GM19025 (cell line): ENCODE data around the gene ARFGAP2.

Experiments
- ATAC-seq: cut with Tn5 transposase; IDR thresholded peaks from one replicate; pipeline ENCODE4 v1.9.1; 2021; ENCODE audit warnings: mild to moderate bottlenecking, low read depth, moderate library complexity; ENCODE audit not compliant: unreplicated experiment

ARFGAP2 gene

GRCh38 chr11:47152126-47152952, 24.3 kb downstream of the ARFGAP2 start:
- no peak for ATAC-seq

DNA sequence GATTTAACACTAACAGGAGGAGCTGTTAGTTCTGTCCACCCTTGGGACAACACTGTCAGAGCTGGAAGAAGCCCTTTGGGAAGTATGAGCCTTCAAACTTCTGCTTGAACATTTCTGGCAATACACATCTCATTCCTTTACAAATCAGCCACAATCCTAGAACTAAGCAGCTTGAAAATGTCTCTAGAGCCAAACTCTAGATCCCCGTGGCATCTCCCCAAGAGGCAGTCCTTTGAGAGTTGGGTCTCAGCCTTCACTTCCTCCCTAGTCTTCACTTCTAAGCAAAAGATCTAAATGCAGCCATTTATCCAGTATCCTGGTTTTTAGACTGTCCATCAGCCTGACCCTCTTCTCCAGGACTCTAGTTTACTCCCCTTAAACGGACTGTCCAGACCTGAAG, 26.9 kb downstream of the ARFGAP2 start:
- no peak for ATAC-seq

- ATAC-seq, result no peak
Measured at GRCh38 chr11:47148903-47149531, 27.7 kb downstream of the ARFGAP2 start.

GRCh38 chr11:47148270-47148669, 28.4 kb downstream of the ARFGAP2 start:
- ATAC-seq, result no peak

DNA sequence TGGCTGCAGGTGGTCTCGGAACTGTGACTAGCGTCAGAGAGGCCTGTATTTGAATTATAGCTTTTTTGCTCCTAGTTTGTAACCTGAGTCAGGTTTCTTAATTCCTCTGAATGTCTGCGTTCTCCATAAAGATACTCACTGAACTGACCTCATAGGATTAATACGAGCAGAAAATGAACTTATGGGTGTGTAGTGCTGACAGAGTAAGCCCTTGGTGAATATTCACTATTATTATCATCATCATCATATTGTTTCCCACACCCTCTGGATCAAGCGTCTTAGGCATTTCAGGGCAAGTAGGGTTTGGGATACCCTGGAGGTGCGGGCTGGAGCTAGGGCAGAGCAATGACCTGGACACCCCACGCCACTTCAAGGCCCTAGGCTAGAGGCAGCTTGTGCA, 29.0 kb downstream of the ARFGAP2 start:
- no peak for ATAC-seq

- no peak for ATAC-seq
Measured at GRCh38 chr11:47147250-47147649, 29.4 kb downstream of the ARFGAP2 start.

DNA sequence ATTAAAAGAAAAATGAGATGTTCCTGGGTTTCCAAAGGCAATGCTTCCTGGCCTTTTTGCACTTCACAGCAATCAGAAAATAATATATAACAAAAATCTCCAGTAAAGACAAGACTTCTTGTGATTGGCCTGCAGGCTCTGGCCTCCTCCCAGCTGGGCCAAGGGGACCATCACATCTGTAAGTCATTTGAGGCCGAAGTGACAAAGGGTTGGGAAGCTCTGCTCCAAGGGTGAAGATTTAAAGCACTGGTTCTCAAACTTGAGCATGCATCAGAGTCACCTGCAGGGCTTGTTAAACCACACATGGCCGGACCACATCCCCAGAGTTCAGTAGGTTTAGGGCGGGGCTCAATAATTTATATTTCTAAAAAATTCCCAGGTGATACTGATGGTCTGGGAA, 32.1 kb downstream of the ARFGAP2 start:
- no peak for ATAC-seq

DNA sequence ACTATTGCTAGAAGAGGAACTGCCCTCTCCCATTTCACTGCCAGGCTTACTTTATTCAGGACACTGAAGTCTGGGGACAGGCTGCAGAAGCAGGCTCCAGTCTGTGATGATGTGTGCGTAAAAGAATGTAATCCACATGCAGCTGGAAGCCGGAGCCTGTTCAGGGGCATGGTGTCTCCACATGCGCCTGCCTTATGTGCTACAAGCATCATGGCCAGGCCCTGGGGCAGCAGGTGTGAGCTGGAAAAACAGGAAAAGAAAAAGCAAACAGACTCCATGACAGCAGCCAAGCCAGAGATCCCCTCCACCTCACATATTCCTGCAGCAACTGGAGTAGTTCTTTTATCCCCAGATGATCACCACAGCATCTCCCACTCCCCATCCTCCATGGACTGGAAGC, 33.4 kb downstream of the ARFGAP2 start:
- no peak for ATAC-seq

DNA sequence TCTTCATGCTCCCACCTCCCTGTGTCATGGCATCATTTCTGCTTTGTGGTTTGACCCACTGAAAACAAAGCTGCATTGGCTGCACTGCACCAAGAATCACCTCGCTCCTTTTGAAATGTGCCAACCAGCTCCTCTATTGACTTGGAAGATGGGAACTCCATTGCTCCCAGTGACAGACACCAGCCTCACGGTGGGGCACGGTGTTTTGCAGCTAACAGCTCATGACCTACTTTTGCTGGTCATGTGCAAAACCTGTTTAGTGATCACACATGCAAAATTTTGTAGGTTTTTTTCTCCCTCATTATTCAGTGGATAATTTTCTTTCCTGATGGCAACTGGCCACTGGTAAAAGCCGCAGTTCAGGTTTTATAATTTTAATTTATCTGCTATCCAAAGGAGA, 36.8 kb downstream of the ARFGAP2 start:
- ATAC-seq, result no peak

GRCh38 chr11:47137476-47137875, 39.2 kb downstream of the ARFGAP2 start:
- no peak for ATAC-seq

GRCh38 chr11:47136921-47137320, 39.8 kb downstream of the ARFGAP2 start:
- ATAC-seq, result no peak

DNA sequence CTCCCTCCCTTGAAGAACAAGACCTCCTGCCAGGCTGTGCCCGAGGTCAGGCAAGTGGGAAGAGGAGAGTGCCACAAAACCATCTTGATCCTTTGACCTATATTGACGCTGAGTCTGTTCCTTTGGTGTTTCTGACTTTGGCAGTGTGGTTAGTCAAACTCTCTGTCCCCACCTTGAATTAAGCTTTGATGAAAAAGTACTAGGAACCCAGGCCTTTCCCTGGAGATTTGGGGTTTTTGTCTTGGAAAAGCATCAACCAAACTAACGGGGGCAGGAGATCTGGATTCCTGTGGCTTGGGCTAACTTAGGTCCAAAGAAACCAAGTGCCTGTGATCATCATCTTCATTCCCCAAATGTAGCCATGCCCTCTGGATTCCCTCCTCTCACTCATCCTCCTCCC, 40.4 kb downstream of the ARFGAP2 start:
- no peak for ATAC-seq

DNA sequence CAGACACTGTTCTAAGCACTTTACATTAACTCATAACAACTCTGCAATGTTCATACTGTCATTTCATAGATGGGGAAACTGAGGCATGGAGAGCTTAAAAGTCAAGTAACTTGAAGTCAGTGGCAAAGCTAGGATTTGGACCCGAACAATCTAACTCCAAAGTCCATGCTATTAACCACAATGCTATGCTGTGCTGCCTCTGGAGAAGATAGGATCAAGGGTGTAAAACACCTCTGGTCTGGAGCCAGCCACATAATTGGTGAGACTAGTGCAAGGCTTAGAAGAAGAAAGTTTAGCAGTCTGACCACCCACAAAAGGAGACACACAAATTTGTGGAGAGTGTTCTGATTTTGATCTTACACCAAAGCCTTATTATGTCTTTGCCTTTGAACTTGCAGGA, 43.7 kb downstream of the ARFGAP2 start:
- no peak for ATAC-seq

GRCh38 chr11:47132490-47132889, 44.2 kb downstream of the ARFGAP2 start:
- ATAC-seq, result no peak

DNA sequence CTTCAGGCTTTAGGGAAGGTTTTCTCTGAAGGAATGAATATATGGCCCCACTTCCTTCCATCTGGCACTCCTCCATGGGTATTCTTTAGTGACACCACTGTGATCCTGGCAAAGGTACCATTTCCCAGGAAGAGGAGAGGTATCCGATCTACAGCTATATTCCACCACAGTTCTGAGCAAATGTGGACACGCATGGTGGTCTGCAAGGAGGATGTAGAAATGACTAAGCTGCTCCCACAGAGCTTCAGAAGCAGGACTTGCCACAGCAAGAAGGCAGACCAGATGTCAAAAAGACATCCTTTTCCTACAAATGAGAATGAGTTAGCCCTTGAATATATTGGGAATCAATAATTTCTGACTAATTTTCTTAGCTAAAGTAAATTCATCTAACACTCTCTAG, 45.5 kb downstream of the ARFGAP2 start:
- no peak for ATAC-seq

- ATAC-seq, result no peak
Measured at GRCh38 chr11:47130543-47130942, 46.1 kb downstream of the ARFGAP2 start.

- ATAC-seq, result no peak
Measured at GRCh38 chr11:47127213-47127612, 49.5 kb downstream of the ARFGAP2 start.

DNA sequence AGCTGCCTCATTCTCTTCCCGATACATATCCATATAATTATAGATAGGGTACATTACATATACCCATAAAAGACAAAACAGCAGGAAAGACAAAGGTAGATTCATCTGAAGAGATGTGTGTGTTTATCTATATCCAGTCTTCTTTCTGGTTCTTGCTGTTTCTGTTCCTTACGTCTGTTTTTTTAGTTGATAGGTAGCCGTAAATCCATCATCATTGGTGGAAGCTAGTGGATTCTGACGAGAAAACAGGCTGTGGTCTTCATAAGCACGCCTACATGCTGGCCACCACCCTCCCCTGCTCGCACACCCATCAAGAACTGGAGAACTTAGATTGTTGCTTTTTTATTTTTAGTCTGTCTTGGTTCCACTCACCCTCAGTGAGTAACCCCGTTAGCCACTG, 51.6 kb downstream of the ARFGAP2 start:
- no peak for ATAC-seq

DNA sequence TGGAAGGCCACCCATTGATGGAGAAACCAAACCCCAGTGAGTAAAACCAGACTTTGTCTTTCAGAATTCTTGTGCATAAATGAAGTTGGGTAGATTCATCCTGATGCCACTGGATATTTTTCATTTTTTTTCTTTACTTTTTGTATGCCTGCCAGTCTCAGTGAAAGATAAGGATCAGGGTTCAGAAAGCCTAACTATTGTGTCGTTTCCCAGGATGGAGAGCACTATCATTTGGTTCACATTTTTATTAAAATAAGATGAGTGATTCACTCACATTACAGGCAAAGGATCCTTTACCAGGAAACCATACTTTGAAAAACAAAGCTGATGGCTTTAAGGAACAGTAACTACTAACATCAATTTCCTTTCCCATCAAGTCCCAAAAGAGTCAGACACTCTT, 52.0 kb downstream of the ARFGAP2 start:
- ATAC-seq, result no peak

DNA sequence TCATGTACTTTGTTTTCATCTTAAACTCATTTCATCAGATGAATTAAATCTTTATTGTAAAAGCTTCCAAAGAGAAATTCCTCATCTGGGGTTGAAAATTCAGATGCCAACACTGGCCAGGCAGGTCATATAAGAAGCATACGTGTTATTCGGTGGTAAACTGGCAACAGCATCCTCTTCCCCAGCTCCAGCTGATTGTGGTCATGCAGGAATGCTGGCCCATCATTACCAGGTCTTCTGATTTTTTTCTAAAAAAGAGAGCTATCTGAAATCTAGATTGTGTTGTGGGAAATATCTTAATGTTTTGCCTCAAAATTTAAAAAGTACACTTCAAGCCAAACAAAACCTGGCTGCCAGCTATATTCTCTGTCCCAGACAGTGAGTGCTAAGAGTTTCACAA, 53.6 kb downstream of the ARFGAP2 start:
- no peak for ATAC-seq

DNA sequence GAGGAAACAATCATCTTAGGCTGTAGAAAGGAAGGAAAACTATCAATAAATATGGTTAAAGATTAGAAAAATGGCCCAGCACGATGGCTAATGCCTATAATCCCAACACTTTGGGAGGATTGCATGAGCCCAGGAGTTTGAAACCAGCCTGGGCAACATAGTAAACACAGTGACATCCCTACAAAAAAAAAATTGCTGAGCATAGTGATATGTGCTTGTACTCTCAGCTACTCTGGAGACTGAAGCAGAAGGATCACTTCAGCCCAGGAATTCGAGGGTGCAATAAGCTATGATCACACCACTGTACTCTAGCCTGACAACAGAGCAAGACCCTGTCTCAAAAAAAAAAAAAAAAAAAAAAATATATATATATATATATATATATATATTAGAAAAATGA, 54.9 kb downstream of the ARFGAP2 start:
- ATAC-seq, result no peak

GRCh38 chr11:47121056-47121455, 55.6 kb downstream of the ARFGAP2 start:
- ATAC-seq, result no peak
